Measurements from ENCODE around the gene WASF3. TPM values are rescaled to one million over a fixed set of nuclear protein-coding genes. Genes with fewer than 3 reads are reported as not detected.

Gene WASF3
- total RNA-seq, 1 experiment from 2014 or later, result 0.31 TPM

DNA sequence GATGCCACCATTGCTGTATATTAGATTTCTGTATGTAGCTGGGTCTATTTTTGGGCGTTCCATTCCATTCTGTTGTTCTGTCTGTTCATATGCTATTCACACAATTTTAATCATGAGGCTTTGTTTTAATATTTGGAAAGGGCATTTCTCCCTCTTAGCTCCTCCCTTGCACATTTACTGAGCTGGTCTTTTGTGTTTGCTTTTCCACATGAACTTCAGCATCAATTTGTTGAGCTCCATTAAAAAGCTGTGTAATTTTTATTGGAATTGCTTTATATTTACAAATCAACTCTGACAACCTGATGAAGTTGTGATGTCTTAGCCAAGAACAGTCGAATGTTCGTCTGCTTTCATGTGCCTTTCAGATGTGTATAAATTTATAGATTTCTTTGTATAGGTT lies 14.0 kb downstream of the WASF3 start:
- Histone ChIP-seq H3K4me2 (no peak overlapping the region), H3K9me3 (ENCODE audit: insufficient read depth, low read depth) (no peaks in the 10 kb centered on the region), H3K4me1 (replicated peaks; ENCODE audit: insufficient read depth) (no peaks in the 10 kb centered on the region), H3K27ac (no peak overlapping the region), H3K9me2 (ENCODE audit: insufficient read depth) (no peaks in the 10 kb centered on the region), H3F3A (ENCODE audit: insufficient read depth, low read depth) (no peaks in the 10 kb centered on the region), H3K36me3 (ENCODE audit: low read depth) (no peaks in the 10 kb centered on the region), H4K20me1 (ENCODE audit: insufficient read depth) (peaks cover 8% of the 10 kb centered on the region; the same call in 1 of the 2 replicates), H3K27me3 (ENCODE audit: insufficient read depth, low read depth) (no peaks in the 10 kb centered on the region), H3K4me3 (no peak overlapping the region), H3K79me2 (ENCODE audit: low read depth) (no peaks in the 10 kb centered on the region), H2AFZ (no peak overlapping the region)
- ChIA-PET CTCF (no interaction called here), POLR2A (ENCODE audit: unreplicated experiment) (no interaction called here)
- no peak for TF ChIP-seq EZH2 (IDR thresholded peaks at IDR 0.05; ENCODE audit: low read depth)
- TF ChIP-seq, protein P1, sequence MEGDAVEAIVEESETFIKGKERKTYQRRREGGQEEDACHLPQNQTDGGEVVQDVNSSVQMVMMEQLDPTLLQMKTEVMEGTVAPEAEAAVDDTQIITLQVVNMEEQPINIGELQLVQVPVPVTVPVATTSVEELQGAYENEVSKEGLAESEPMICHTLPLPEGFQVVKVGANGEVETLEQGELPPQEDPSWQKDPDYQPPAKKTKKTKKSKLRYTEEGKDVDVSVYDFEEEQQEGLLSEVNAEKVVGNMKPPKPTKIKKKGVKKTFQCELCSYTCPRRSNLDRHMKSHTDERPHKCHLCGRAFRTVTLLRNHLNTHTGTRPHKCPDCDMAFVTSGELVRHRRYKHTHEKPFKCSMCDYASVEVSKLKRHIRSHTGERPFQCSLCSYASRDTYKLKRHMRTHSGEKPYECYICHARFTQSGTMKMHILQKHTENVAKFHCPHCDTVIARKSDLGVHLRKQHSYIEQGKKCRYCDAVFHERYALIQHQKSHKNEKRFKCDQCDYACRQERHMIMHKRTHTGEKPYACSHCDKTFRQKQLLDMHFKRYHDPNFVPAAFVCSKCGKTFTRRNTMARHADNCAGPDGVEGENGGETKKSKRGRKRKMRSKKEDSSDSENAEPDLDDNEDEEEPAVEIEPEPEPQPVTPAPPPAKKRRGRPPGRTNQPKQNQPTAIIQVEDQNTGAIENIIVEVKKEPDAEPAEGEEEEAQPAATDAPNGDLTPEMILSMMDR (conservative IDR thresholded peaks at IDR 0.05), result no peak
- intact Hi-C loops (cut with micrococcal nuclease; ENCODE audit: unreplicated experiment), result no loop called here
- no TSS peak for BruUV-seq (replicated peaks)
- no peak for DNase-seq

DNA sequence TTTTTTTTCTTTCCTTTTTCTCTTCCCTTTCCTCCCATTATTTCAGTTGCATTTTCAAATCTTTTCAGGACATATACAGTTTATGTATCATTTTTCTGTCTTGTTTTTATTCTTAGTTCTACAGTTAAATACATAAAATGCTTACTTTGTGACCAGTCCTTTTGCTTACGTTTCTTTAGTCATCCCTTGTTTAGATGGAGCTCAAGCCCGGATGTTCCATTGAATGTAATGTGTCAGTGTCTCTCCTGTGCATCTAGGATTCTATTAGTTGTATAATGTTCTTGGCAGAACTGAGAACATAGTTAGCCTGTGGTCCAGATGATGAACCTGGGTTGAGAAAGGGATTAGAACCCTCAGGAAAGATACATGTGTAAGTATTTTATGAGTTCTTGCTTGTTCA lies 17.8 kb downstream of the WASF3 start:
- ChIA-PET POLR2A (ENCODE audit: unreplicated experiment) (no interaction called here), CTCF (no interaction called here)
- H3K9me3 ChIP-seq (ENCODE audit: insufficient read depth, low read depth), result no peaks in the 10 kb centered on the region
- H3K4me2 ChIP-seq, result no peak overlapping the region
- H3K9me2 ChIP-seq (ENCODE audit: insufficient read depth), result no peaks in the 10 kb centered on the region
- no peaks in the 10 kb centered on the region for H3K4me1 ChIP-seq (replicated peaks; ENCODE audit: insufficient read depth)
- H3K4me3 ChIP-seq, result no peak overlapping the region
- no TSS peak for BruUV-seq (replicated peaks)
- H4K20me1 ChIP-seq (ENCODE audit: insufficient read depth), result peaks cover 8% of the 10 kb centered on the region; the same call in 1 of the 2 replicates
- no peaks in the 10 kb centered on the region for H3K36me3 ChIP-seq (ENCODE audit: low read depth)
- no peaks in the 10 kb centered on the region for H3F3A ChIP-seq (ENCODE audit: insufficient read depth, low read depth)
- H3K27me3 ChIP-seq (ENCODE audit: insufficient read depth, low read depth), result no peaks in the 10 kb centered on the region
- H2AFZ ChIP-seq, result no peak overlapping the region
- H3K27ac ChIP-seq, result no peak overlapping the region
- intact Hi-C loops (cut with micrococcal nuclease; ENCODE audit: unreplicated experiment), result no loop called here
- no peak for TF ChIP-seq EZH2 (IDR thresholded peaks at IDR 0.05; ENCODE audit: low read depth)
- TF ChIP-seq, protein P1 (conservative IDR thresholded peaks at IDR 0.05), result no peak
- DNase-seq, result no peak
- no peaks in the 10 kb centered on the region for H3K79me2 ChIP-seq (ENCODE audit: low read depth)

DNA sequence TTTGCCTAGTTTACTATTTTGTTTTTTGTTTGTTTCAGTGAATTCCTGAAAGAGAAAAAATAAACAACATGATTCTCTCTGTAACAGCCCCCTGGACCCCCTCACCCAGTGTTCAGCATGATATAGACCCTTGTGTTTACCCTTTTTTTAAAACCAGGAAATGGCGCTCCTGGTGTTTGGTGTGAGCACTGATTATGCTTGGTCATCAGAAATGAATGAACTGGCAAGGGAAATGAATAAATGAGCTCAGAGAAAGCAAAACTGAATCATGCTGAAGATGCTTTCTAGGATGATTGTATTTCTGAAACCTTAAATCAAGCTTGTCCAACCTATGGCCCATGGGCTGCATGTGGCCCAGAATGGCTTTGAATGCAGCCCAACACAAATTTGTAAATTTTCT lies 22.1 kb downstream of the WASF3 start:
- no peak overlapping the region for H3K4me3 ChIP-seq
- ChIA-PET CTCF (no interaction called here), POLR2A (ENCODE audit: unreplicated experiment) (no interaction called here)
- no peaks in the 10 kb centered on the region for H3K79me2 ChIP-seq (ENCODE audit: low read depth)
- H3K4me1 ChIP-seq (replicated peaks; ENCODE audit: insufficient read depth), result no peaks in the 10 kb centered on the region
- DNase-seq, result no peak
- H3K9me3 ChIP-seq (ENCODE audit: insufficient read depth, low read depth), result no peaks in the 10 kb centered on the region
- H3K36me3 ChIP-seq (ENCODE audit: low read depth), result no peaks in the 10 kb centered on the region
- H3K9me2 ChIP-seq (ENCODE audit: insufficient read depth), result no peaks in the 10 kb centered on the region
- TF ChIP-seq EZH2 (IDR thresholded peaks at IDR 0.05; ENCODE audit: low read depth), result no peak
- TF ChIP-seq, protein P1 (conservative IDR thresholded peaks at IDR 0.05), result no peak
- BruUV-seq (replicated peaks), result no TSS peak
- H3F3A ChIP-seq (ENCODE audit: insufficient read depth, low read depth), result no peaks in the 10 kb centered on the region
- no peak overlapping the region for H2AFZ ChIP-seq
- intact Hi-C loops (cut with micrococcal nuclease; ENCODE audit: unreplicated experiment), result no loop called here
- no peaks in the 10 kb centered on the region for H3K27me3 ChIP-seq (ENCODE audit: insufficient read depth, low read depth)
- no peak overlapping the region for H3K4me2 ChIP-seq
- H4K20me1 ChIP-seq (ENCODE audit: insufficient read depth), result no peaks in the 10 kb centered on the region
- no peak overlapping the region for H3K27ac ChIP-seq
